ENCODE data around the gene RAB11FIP3. TPM values are rescaled to one million over a fixed set of nuclear protein-coding genes. Genes with fewer than 3 reads are reported as not detected.

The RAB11FIP3 gene
- total and polyA plus RNA-seq, 2 of the 13 experiments (the other 11 are each of a cell fraction or from before 2014, with no cell fraction given): 34.3 to 57.6 TPM

DNA sequence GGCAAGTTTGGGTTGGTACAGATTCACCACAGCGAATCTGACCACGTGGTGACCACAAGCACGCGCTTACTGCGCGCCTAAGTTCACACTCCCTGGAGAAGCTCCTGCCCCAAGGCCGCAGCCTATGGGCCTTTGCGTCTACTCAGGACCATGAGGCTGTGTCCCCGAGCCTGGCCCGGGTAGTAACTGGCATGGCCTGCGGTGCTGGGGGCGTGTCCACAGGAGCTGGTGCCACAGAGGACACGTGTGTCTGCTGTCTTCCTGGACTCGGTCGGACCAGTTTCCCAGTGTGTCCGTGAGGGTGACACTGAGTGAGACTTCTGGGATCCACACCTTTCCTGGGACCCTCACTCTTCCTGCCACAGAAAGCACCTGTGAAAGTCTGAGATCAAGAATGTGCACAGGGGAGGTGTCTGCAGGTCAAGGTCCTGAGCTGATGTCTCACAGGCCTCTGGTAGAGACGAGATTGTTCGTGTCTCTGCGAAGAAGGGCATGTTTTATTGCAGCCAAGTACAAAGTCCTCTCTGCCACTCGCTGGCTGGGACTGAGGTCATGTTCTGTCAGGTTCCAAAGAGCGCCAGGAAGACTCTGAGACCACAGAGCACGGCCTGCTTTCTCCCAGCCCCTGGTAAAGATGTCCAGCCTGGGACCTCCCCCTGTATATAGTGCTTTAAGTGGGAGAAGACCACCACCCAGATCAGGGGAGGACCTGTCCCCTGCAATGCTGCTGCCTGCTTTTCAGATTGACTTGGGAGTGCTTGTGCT, 76.9 kb downstream of the RAB11FIP3 start (continued):
- TF ChIP-seq ELK4 (CRISPR knock-in tag; IDR thresholded peaks at IDR 0.05; ENCODE audit: borderline replicate concordance): no peak
- TF ChIP-seq ZNF280D (CRISPR knock-in tag; IDR thresholded peaks at IDR 0.05): peak; percentile 15; the same call in 1 of the 2 replicates
- TF ChIP-seq MAFK (conservative IDR thresholded peaks at IDR 0.05 in 1 of 2, IDR thresholded peaks at IDR 0.05 in 1 of 2; ENCODE audit: low read length in 2 of 2): no peak
- TF ChIP-seq ZGPAT (CRISPR knock-in tag; IDR thresholded peaks at IDR 0.05): peak; percentile 64
- no peak for TF ChIP-seq ZNF256 (CRISPR knock-in tag; conservative IDR thresholded peaks at IDR 0.05)
- no peak for TF ChIP-seq PRMT3 (CRISPR knock-in tag; IDR thresholded peaks at IDR 0.05; ENCODE audit: borderline replicate concordance, low read depth)
- 0 out of 2 replicates have a peak, but pooled peaks have one; percentile 45 for TF ChIP-seq PPARG (CRISPR knock-in tag; conservative IDR thresholded peaks at IDR 0.05)
- no peak for TF ChIP-seq MIER2 (CRISPR knock-in tag; IDR thresholded peaks at IDR 0.05)
- peak; percentile 50; the same call in 1 of the 2 replicates for TF ChIP-seq ZMYM4 (CRISPR knock-in tag; IDR thresholded peaks at IDR 0.05)
- TF ChIP-seq ZFAT (CRISPR knock-in tag; conservative IDR thresholded peaks at IDR 0.05): no peak
- peak; percentile 68 for TF ChIP-seq MED8 (CRISPR knock-in tag; IDR thresholded peaks at IDR 0.05; ENCODE audit: insufficient replicate concordance)
- no peak; the same call in 1 of the 2 replicates for TF ChIP-seq SNAI1 (CRISPR knock-in tag; IDR thresholded peaks at IDR 0.05; ENCODE audit: borderline replicate concordance)
- no peak for TF ChIP-seq DR1 (CRISPR knock-in tag; IDR thresholded peaks at IDR 0.05)
- TF ChIP-seq, protein P1, sequence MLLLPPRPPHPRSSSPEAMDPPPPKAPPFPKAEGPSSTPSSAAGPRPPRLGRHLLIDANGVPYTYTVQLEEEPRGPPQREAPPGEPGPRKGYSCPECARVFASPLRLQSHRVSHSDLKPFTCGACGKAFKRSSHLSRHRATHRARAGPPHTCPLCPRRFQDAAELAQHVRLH (CRISPR knock-in tag; IDR thresholded peaks at IDR 0.05; ENCODE audit: borderline replicate concordance, low read depth): peak; percentile 79
- no peak; the same call in none of the 2 replicates for TF ChIP-seq MEF2D (CRISPR knock-in tag; IDR thresholded peaks at IDR 0.05)
- TF ChIP-seq HNF1A (IDR thresholded peaks at IDR 0.05; ENCODE audit: low read depth): no peak
- TF ChIP-seq HNF1A (CRISPR knock-in tag; IDR thresholded peaks at IDR 0.05; ENCODE audit: borderline replicate concordance): peak; percentile 11; the same call in 1 of the 2 replicates
